Liver (tissue), 9 donors: ENCODE measurements around the gene OR8B4. TPM values are rescaled to one million over a fixed set of nuclear protein-coding genes. Genes with fewer than 3 reads are reported as not detected.

Experiments used
- DNase-seq: peaks from one replicate; pipeline ENCODE4 v3.0.0-alpha.2; 2017; ENCODE audit warnings: low spot score
- H3K27ac ChIP-seq, 2 donors: one replicate each; pipeline ENCODE4 v1.7.0; 2013; ENCODE audit warnings: inconsistent platforms in 2 of 2, low read length in 2 of 2, control low read depth in 1 of 2, low read depth in 1 of 2, mild to moderate bottlenecking in 1 of 2
- H3K27me3 ChIP-seq, 4 donors: one replicate each; pipeline versions ENCODE4 v1.6.1 to v1.7.0; 2013; ENCODE audit warnings: low read length in 3 of 4, inconsistent platforms in 1 of 4, mild to moderate bottlenecking in 1 of 4, moderate library complexity in 1 of 4; ENCODE audit not compliant: control insufficient read depth in 4 of 4, insufficient read depth in 4 of 4
- H3K36me3 ChIP-seq, 4 donors: one replicate each; pipeline versions ENCODE4 v1.6.1 to v1.7.0; 2013; ENCODE audit warnings: low read length in 3 of 4, mild to moderate bottlenecking in 3 of 4, low read depth in 1 of 4, moderate library complexity in 1 of 4; ENCODE audit not compliant: control insufficient read depth in 4 of 4, insufficient read depth in 3 of 4
- H3K4me1 ChIP-seq, 4 donors: one replicate each; pipeline versions ENCODE4 v1.6.1 to v1.7.0; 2013; ENCODE audit warnings: low read length in 3 of 4, mild to moderate bottlenecking in 3 of 4, moderate library complexity in 1 of 4; ENCODE audit not compliant: control insufficient read depth in 4 of 4, insufficient read depth in 4 of 4
- H3K4me3 ChIP-seq, 3 donors: one replicate each; pipeline versions ENCODE4 v1.6.1 to v1.7.0; 2013; ENCODE audit warnings: low read length in 3 of 3, control low read depth in 1 of 3, low read depth in 1 of 3, mild to moderate bottlenecking in 1 of 3
- H3K9ac ChIP-seq, 2 donors: one replicate each; pipeline ENCODE4 v1.7.0; 2013; ENCODE audit warnings: low read length in 2 of 2, mild to moderate bottlenecking in 2 of 2, moderate library complexity in 2 of 2, control low read depth in 1 of 2, low read depth in 1 of 2
- H3K9me3 ChIP-seq, 4 donors: one replicate each; pipeline versions ENCODE4 v1.6.1 to v1.7.0; 2013; ENCODE audit warnings: low read length in 3 of 4; ENCODE audit not compliant: control insufficient read depth in 4 of 4
- FOXA1 ChIP-seq: IDR thresholded peaks from 2 replicates; pipeline ENCODE4 v1.6.1; 2016; ENCODE audit warnings: antibody characterized with exemption
- GABPA ChIP-seq, 2 donors: IDR thresholded peaks in 1 of 2; conservative IDR thresholded peaks in 1 of 2; 2 replicates each; pipeline ENCODE4 v1.6.1; 2016; ENCODE audit warnings: antibody characterized with exemption in 2 of 2, mild to moderate bottlenecking in 1 of 2, moderate library complexity in 1 of 2
- HNF4G ChIP-seq: IDR thresholded peaks from 2 replicates; pipeline ENCODE4 v1.6.1; 2016; ENCODE audit warnings: antibody characterized with exemption
- JUND ChIP-seq, 2 donors: IDR thresholded peaks; 2 replicates each; pipeline ENCODE4 v1.6.1; 2016; ENCODE audit warnings: antibody characterized with exemption in 2 of 2
- RAD21 ChIP-seq, 2 donors: IDR thresholded peaks; 2 replicates each; pipeline ENCODE4 v1.6.1; 2016; ENCODE audit warnings: antibody characterized with exemption in 2 of 2, mild to moderate bottlenecking in 2 of 2
- RXRA ChIP-seq, 2 donors: IDR thresholded peaks; 2 replicates each; pipeline ENCODE4 v1.6.1; 2017 to 2018; ENCODE audit warnings: antibody characterized with exemption in 2 of 2, mild to moderate bottlenecking in 1 of 2
- YY1 ChIP-seq: IDR thresholded peaks from 2 replicates; pipeline ENCODE4 v1.6.1; 2016; ENCODE audit warnings: antibody characterized with exemption, mild to moderate bottlenecking
- WGBS: extraction: QIAGEN DNeasy Blood & Tissue Kit; methylation state at CpG from one replicate; pipeline ENCODE4 v1.1.7; 2013; 5-methylcytosine and 5-hydroxymethylcytosine counted together
- polyA plus RNA-seq, 2 donors: library from polyadenylated mRNA; stranded (reverse) in 1 of 2; unstranded in 1 of 2; fragments of 200-250 nt in 1 of 2; fragments of >200 nt in 1 of 2; fragmentation: Nextera tagmentation in 1 of 2; extraction: Ambion mirVana in 1 of 2; gene quantifications; one replicate each; pipeline versions ENCODE4 v1.2.1 to v1.2.3, GENCODE V29; 2013 to 2015
- total RNA-seq, 2 donors: library from RNA; depleted of rRNA; stranded (reverse); fragments of >200 nt; gene quantifications; one replicate each; pipeline ENCODE4 v1.2.3, GENCODE V29; 2014
- TF ChIP-seq, protein P1 (sequence below): IDR thresholded peaks from 2 replicates; pipeline ENCODE4 v1.6.1; 2016; ENCODE audit warnings: antibody characterized with exemption
- TF ChIP-seq, protein P2 (sequence below): fragments of 150-350 bp; IDR thresholded peaks from 2 replicates; pipeline ENCODE4 v1.5.1; 2017; ENCODE audit warnings: improper control_type of control experiment, low read depth, low read length; ENCODE audit not compliant: missing input control
- donor health status: healthy.
- donor health status: healthy.
- donor health status: healthy.
- donor health status: healthy.
- donor health status: healthy.

The OR8B4 gene
- total and polyA plus RNA-seq, 4 donors = not detected

DNA sequence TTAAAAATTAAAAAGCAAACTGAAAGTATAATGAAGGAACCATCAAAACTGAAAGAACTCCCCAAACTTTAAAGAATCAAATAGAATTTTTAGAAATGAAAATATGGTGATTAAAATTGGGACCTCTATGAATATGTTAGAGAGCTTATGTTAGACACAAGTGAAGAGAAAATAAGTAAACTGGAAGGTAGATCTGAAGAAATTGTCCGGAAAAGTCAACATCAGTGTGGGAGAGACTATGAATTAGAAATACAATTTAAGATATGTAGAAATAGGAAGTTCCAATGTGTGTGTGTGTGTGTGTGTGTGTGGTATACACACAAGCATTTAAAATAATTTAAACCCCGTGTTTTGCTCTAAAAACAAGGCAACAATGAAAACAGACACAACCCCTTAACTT, 4.9 kb upstream of the OR8B4 start:
- no peaks in the 10 kb centered on the region for H3K36me3 ChIP-seq
- TF ChIP-seq JUND (IDR thresholded peaks at IDR 0.05) (no peak), GABPA (IDR thresholded peaks at IDR 0.05 in 1 of 2, conservative IDR thresholded peaks at IDR 0.05 in 1 of 2) (no peak), HNF4G (no peak), FOXA1 (no peak), YY1 (no peak), RAD21 (IDR thresholded peaks at IDR 0.05) (no peak), RXRA (IDR thresholded peaks at IDR 0.05) (no peak)
- no peak for DNase-seq
- peaks cover 0 to 5% (median 0%) of the 10 kb centered on the region in 4 donors for H3K27me3 ChIP-seq
- 45% methylated on average over 2 of the region's 2 CpGs for WGBS
- H3K4me1 ChIP-seq = no peaks in the 10 kb centered on the region
- peaks cover 0 to 9% (median 1%) of the 10 kb centered on the region in 4 donors for H3K9me3 ChIP-seq
- no peak overlapping the region for H3K9ac ChIP-seq
- no peak overlapping the region for H3K27ac ChIP-seq
- H3K4me3 ChIP-seq = no peak overlapping the region

GRCh38 chr11:124421043-124421442, 3.6 kb downstream of the OR8B4 start:
- peaks cover 0 to 8% (median 2%) of the 10 kb centered on the region in 4 donors for H3K27me3 ChIP-seq
- DNase-seq = no peak
- no peaks in the 10 kb centered on the region for H3K4me1 ChIP-seq
- H3K27ac ChIP-seq = no peak overlapping the region
- WGBS = 80% methylated on average over 4 of the region's 4 CpGs
- no peaks in the 10 kb centered on the region for H3K9me3 ChIP-seq
- H3K4me3 ChIP-seq = no peak overlapping the region
- no peaks in the 10 kb centered on the region for H3K36me3 ChIP-seq
- TF ChIP-seq, protein P1, sequence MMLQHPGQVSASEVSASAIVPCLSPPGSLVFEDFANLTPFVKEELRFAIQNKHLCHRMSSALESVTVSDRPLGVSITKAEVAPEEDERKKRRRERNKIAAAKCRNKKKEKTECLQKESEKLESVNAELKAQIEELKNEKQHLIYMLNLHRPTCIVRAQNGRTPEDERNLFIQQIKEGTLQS = no peak
- no peak for TF ChIP-seq RAD21 (IDR thresholded peaks at IDR 0.05)
- no peak for TF ChIP-seq FOXA1
- TF ChIP-seq, protein P2, sequence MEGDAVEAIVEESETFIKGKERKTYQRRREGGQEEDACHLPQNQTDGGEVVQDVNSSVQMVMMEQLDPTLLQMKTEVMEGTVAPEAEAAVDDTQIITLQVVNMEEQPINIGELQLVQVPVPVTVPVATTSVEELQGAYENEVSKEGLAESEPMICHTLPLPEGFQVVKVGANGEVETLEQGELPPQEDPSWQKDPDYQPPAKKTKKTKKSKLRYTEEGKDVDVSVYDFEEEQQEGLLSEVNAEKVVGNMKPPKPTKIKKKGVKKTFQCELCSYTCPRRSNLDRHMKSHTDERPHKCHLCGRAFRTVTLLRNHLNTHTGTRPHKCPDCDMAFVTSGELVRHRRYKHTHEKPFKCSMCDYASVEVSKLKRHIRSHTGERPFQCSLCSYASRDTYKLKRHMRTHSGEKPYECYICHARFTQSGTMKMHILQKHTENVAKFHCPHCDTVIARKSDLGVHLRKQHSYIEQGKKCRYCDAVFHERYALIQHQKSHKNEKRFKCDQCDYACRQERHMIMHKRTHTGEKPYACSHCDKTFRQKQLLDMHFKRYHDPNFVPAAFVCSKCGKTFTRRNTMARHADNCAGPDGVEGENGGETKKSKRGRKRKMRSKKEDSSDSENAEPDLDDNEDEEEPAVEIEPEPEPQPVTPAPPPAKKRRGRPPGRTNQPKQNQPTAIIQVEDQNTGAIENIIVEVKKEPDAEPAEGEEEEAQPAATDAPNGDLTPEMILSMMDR = no peak
- H3K9ac ChIP-seq = no peak overlapping the region

DNA sequence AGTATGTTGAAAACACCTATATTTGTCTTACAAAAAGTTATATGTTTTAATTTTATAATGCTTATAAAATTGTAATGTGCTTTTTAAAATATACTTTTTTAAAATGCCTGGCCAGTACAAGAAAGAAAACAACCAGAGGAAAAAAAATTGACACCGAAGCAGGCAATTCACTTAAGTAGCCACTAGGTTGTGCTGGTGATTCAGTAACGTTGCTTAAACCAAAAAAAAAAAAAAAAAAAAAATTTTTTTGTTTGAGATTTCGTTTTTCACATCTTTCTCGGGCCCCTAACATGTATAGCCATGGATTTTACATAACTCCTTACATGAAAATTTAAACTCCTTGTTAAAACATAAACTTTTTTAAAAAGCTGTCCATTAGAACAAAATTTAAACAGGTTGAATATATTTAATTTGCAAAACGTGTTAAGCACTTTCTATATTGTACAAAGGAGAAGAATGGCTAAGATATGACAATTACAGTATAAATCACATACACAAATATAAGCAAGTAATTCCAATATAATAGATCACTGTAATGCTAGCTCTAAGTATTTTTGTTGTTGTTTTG, 9.2 kb downstream of the OR8B4 start:
- H3K36me3 ChIP-seq = no peaks in the 10 kb centered on the region
- 15% methylated on average over 5 of the region's 5 CpGs for WGBS
- no peak overlapping the region for H3K9ac ChIP-seq
- no peak overlapping the region for H3K4me3 ChIP-seq
- H3K9me3 ChIP-seq = no peaks in the 10 kb centered on the region
- TF ChIP-seq, protein P2 = peak; percentile 77
- TF ChIP-seq RAD21 (IDR thresholded peaks at IDR 0.05) = peak; percentile 70 to 79
- TF ChIP-seq, protein P1 = no peak
- H3K27me3 ChIP-seq = peaks cover 0 to 20% (median 2%) of the 10 kb centered on the region in 4 donors
- no peaks in the 10 kb centered on the region for H3K4me1 ChIP-seq
- no peak overlapping the region for H3K27ac ChIP-seq
- no peak for DNase-seq
